GM20000 (cell line): ENCODE data around the gene LDLRAP1.
"Not testable (repeated sequence)": the region's sequence is repeated elsewhere in the genome, so short reads cannot be mapped to it uniquely, and the experiment has no call there.

Source experiments
- DNase-seq: peaks from one replicate; pipeline ENCODE4 v3.0.0; 2012; ENCODE audit warnings: low spot score
- TF ChIP-seq, protein P1 (sequence below): IDR thresholded peaks from 2 replicates; pipeline ENCODE4 v1.5.1; 2012; ENCODE audit warnings: mild to moderate bottlenecking, control low read depth; ENCODE audit errors: extremely low read depth, missing control alignments

The LDLRAP1 gene

DNA sequence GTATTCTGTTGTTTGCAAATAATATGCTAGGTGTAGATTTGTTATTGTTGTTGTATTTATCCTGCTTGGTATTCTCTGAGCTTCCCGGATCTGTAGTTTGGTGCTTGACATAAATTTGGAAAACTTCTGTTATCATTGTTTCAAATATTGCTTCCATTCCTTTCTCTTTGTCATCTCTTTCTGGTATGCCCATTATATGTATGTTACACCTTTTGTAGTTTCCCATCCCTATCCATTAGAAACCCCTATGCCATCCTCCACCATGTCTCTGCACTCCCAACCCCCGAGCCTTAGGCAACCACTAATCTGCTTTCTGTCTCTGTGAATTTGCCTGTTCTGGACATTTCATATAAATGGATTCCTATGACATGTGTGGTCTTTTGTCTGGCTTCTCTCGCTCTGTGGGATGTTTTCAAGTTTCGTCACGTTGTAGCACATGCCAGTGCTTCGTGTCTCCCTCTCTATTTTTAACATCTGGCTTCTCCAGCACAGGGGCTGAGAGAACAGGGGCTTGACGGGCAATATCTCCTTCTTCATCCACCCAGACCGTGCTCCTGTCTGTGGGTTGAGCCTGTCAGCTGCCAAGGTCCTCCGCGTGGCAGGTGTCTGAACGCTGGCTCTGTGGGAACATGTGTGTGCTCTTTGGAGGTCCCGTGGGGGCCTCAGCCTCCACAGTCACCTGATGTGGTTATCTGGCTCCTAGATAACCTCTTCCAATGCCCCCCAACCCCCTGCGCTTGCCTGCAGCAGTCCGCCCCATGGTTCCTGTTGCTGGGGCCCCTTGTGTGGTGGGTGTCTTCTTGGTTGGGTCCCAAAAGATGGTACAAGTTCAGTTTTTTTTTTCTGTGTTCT, 40.3 kb downstream of the LDLRAP1 start:
- TF ChIP-seq, protein P1, sequence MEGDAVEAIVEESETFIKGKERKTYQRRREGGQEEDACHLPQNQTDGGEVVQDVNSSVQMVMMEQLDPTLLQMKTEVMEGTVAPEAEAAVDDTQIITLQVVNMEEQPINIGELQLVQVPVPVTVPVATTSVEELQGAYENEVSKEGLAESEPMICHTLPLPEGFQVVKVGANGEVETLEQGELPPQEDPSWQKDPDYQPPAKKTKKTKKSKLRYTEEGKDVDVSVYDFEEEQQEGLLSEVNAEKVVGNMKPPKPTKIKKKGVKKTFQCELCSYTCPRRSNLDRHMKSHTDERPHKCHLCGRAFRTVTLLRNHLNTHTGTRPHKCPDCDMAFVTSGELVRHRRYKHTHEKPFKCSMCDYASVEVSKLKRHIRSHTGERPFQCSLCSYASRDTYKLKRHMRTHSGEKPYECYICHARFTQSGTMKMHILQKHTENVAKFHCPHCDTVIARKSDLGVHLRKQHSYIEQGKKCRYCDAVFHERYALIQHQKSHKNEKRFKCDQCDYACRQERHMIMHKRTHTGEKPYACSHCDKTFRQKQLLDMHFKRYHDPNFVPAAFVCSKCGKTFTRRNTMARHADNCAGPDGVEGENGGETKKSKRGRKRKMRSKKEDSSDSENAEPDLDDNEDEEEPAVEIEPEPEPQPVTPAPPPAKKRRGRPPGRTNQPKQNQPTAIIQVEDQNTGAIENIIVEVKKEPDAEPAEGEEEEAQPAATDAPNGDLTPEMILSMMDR: no peak
- DNase-seq: no peak

- TF ChIP-seq, protein P1: no peak
- no peak for DNase-seq
These were observed 42.8 kb downstream of the LDLRAP1 start for GRCh38 chr1:25586181-25586588.

GRCh38 chr1:25587290-25587689, 43.9 kb downstream of the LDLRAP1 start:
- no peak for DNase-seq

GRCh38 chr1:25588224-25588623, 44.8 kb downstream of the LDLRAP1 start:
- not testable (repeated sequence) for DNase-seq

More at GRCh38 chr1:25587290-25587689, 43.9 kb downstream of the LDLRAP1 start:
- TF ChIP-seq, protein P1: no peak

DNA sequence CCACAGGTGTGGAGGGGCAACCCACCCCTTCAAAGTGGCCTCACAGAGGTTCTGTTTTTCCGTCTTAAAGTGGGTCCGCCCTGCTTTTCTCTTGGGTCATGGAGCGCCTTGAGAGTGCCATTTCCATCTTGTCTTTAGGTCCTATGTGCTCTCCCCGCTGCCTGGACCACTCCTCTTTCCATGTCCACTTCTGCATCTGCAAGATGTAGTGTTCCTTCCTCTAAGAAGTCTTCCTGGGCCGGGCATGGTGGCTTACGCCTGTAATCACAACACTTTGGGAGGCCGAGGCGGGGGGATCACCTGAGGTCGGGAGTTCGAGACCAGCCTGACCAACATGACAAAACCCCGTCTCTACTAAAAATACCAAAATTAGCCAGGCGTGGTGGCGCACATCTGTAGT, 45.4 kb downstream of the LDLRAP1 start:
- not testable (repeated sequence) for DNase-seq

DNA sequence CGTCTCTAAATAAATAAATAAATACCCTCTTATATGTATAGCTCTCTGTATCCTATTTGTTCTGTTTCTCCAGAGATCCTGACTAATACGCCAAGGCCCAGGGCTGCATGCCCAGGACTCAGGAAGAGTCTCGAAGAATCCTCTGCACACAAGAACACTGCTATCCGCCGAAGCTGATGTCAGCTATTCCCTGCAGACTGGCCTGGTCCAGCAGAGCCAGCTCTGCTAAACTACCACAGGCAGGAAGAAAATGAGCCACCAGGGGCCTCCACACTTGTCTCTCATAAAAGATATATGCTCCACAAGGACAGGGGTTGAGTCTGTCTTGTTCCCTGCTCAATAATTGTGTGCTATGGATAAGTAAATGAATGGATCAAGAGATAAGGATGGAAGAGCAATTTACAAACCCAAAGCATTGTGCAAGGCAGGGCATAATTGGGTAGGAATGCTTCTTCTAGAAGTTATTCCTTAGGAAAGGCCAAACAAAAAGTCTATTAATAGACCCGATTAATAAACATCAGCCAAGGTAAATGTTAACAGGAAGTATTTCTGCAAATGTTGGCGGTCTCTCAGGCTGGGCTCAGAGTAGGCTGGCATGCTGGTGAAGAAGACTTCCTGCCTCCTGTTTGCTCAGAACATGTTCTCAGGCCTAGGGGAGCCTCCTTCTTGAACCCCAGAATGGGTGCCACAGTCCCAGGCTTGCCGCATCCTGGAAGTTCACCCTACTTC, 46.9 kb downstream of the LDLRAP1 start:
- DNase-seq: no peak
- TF ChIP-seq, protein P1: no peak

GRCh38 chr1:25593861-25594260, 50.5 kb downstream of the LDLRAP1 start:
- no peak for DNase-seq
- TF ChIP-seq, protein P1: no peak

DNA sequence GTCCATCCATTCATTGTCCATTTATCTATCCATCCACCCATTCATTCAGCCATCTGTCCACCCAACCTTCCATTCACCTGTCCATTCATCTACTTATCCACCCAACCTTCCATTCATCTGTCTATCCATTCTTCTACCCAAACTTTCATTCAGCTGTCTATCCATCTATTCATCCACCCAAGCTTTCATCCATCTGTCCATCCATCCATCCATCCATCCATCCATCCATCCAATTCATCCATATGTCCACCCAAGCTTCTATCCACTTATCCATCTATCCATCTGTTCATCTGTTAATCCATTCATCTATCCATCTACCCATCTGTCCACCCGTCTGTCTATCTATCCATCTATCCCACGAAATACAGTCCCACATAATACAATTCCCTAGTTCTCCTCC, 51.6 kb downstream of the LDLRAP1 start:
- TF ChIP-seq, protein P1: no peak

GRCh38 chr1:25596641-25597040, 53.2 kb downstream of the LDLRAP1 start:
- not testable (repeated sequence) for DNase-seq

More for the DNA sequence above, 51.6 kb downstream of the LDLRAP1 start:
- no peak for DNase-seq
